HepG2 (cell line): ENCODE results near the gene MACROD2. TPM values are rescaled to one million over a fixed set of nuclear protein-coding genes. Genes with fewer than 3 reads are reported as not detected.
A peak's percentile ranks its signal among the peaks of the same experiment; 100 is the strongest.

Experiments used
- AKAP8 ChIP-seq: sonication (generic); formaldehyde crosslinking; IDR thresholded peaks from 2 replicates; pipeline ENCODE4 v1.5.1; 2020; ENCODE audit warnings: mild to moderate bottlenecking, missing genetic modification reagents
- ARNTL ChIP-seq: sonication (generic); formaldehyde crosslinking; IDR thresholded peaks from 2 replicates; pipeline ENCODE4 v1.4.0; 2020; ENCODE audit warnings: mild to moderate bottlenecking, missing genetic modification reagents
- CENPT ChIP-seq: sonication (generic); formaldehyde crosslinking; IDR thresholded peaks from 2 replicates; pipeline ENCODE4 v1.8.0; 2022; ENCODE audit warnings: low read depth, mild to moderate bottlenecking, moderate library complexity, missing genetic modification reagents
- FOXA3 ChIP-seq: IDR thresholded peaks from 2 replicates; pipeline ENCODE4 v1.6.1; 2016; ENCODE audit warnings: missing genetic modification reagents, missing compliant biosample characterization
- FOXK1 ChIP-seq: sonication (generic); formaldehyde crosslinking; IDR thresholded peaks from 2 replicates; pipeline ENCODE4 v1.4.0; 2020; ENCODE audit warnings: low read depth, missing genetic modification reagents, borderline replicate concordance
- FOXP1 ChIP-seq, 2 experiments: fragments of 450-650 bp in 1 of 2; IDR thresholded peaks; 2 replicates each; pipeline ENCODE4 v1.6.1; 2017 to 2018; ENCODE audit warnings: antibody characterized with exemption in 1 of 2
- GATAD2A ChIP-seq: IDR thresholded peaks from 2 replicates; pipeline ENCODE4 v1.6.1; 2016
- HNRNPUL1 ChIP-seq: fragments of 200-400 bp; formaldehyde crosslinking; IDR thresholded peaks from 2 replicates; pipeline ENCODE4 v1.6.1; 2017; ENCODE audit warnings: low read depth, mild to moderate bottlenecking, low read length, moderate library complexity
- KAT8 ChIP-seq: IDR thresholded peaks from 2 replicates; pipeline ENCODE4 v1.6.1; 2016; ENCODE audit warnings: missing genetic modification reagents, missing compliant biosample characterization
- MED1 ChIP-seq: sonication (generic); formaldehyde crosslinking; IDR thresholded peaks from 2 replicates; pipeline ENCODE4 v1.4.0; 2020; ENCODE audit warnings: missing genetic modification reagents
- SRF ChIP-seq: IDR thresholded peaks from 2 replicates; pipeline ENCODE4 v1.6.1; 2011; ENCODE audit warnings: mild to moderate bottlenecking, low read depth, low read length, moderate library complexity
- ZNF256 ChIP-seq: sonication (generic); formaldehyde crosslinking; conservative IDR thresholded peaks from 2 replicates; pipeline ENCODE4 v1.4.0; 2020; ENCODE audit warnings: missing genetic modification reagents
- ZNF562 ChIP-seq: sonication (generic); formaldehyde crosslinking; IDR thresholded peaks from 2 replicates; pipeline ENCODE4 v1.8.0; 2022; ENCODE audit warnings: missing genetic modification reagents, borderline replicate concordance
- ZNF644 ChIP-seq: IDR thresholded peaks from 2 replicates; pipeline ENCODE4 v1.6.1; 2016; ENCODE audit warnings: low read depth
- polyA plus RNA-seq, 8 experiments: library from polyadenylated mRNA; depleted of rRNA in 3 of 8; stranded (reverse) in 7 of 8; unstranded in 1 of 8; fragments of >200 nt; fragmentation: Illumina TruSeq in 4 of 8; extraction: Trizol in 4 of 8; gene quantifications; 2 replicates each; pipeline versions ENCODE4 v1.2.1 to v1.2.3, GENCODE V29; 2011 to 2016; ENCODE audit warnings: low read depth in 4 of 8, missing spikeins in 1 of 8, mixed read lengths in 1 of 8; ENCODE audit not compliant: insufficient read depth in 1 of 8
- total RNA-seq, 5 experiments: library from RNA; depleted of rRNA; stranded (reverse); fragments of >200 nt; fragmentation: Illumina TruSeq; extraction: Trizol; gene quantifications; 2 replicates each; pipeline ENCODE4 v1.2.3, GENCODE V29; 2016; ENCODE audit warnings: low read depth in 1 of 5
- TF ChIP-seq, protein P1 (sequence below): IDR thresholded peaks from 2 replicates; pipeline ENCODE4 v1.4.0; 2020; ENCODE audit warnings: mild to moderate bottlenecking, missing genetic modification reagents
- TF ChIP-seq, protein P2 (sequence below): sonication (generic); formaldehyde crosslinking; IDR thresholded peaks from 2 replicates; pipeline ENCODE4 v1.4.0; 2020; ENCODE audit warnings: missing genetic modification reagents
- TF ChIP-seq, protein P3 (sequence below): IDR thresholded peaks from 2 replicates; pipeline ENCODE4 v1.6.1; 2012; ENCODE audit warnings: inconsistent platforms
- TF ChIP-seq, protein P4 (sequence below): sonication (generic); formaldehyde crosslinking; IDR thresholded peaks from 2 replicates; pipeline ENCODE4 v1.8.1; 2022; ENCODE audit warnings: low read depth, mild to moderate bottlenecking, missing genetic modification reagents
- TF ChIP-seq, protein P5 (sequence below): sonication (generic); formaldehyde crosslinking; IDR thresholded peaks from 2 replicates; pipeline ENCODE4 v1.4.0; 2020; ENCODE audit warnings: mild to moderate bottlenecking, low read depth, missing genetic modification reagents

The MACROD2 gene
- total and polyA plus RNA-seq, 2 of the 13 experiments (the other 11 are each of a cell fraction or from before 2014, with no cell fraction given): 0.13 to 0.51 TPM

DNA sequence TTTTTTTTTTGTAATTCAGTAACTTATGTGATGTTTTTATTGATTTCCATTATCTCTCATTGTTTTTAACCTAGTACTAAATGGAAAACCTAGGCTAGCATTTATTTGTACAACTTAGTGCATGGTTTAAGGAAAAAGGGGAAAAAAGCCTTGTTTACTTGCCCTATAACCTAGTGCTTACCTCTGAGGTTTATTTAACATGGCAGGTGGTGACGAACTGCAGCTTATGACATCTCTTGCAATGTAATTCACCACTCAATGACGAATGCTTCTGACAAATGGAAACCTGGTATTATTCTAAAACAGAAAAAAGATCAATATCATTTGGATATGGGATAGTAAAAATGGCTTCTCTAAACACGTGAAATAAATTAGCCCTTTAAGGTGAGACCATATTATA, 960.7 kb downstream of the MACROD2 start (continued):
- TF ChIP-seq, protein P1, sequence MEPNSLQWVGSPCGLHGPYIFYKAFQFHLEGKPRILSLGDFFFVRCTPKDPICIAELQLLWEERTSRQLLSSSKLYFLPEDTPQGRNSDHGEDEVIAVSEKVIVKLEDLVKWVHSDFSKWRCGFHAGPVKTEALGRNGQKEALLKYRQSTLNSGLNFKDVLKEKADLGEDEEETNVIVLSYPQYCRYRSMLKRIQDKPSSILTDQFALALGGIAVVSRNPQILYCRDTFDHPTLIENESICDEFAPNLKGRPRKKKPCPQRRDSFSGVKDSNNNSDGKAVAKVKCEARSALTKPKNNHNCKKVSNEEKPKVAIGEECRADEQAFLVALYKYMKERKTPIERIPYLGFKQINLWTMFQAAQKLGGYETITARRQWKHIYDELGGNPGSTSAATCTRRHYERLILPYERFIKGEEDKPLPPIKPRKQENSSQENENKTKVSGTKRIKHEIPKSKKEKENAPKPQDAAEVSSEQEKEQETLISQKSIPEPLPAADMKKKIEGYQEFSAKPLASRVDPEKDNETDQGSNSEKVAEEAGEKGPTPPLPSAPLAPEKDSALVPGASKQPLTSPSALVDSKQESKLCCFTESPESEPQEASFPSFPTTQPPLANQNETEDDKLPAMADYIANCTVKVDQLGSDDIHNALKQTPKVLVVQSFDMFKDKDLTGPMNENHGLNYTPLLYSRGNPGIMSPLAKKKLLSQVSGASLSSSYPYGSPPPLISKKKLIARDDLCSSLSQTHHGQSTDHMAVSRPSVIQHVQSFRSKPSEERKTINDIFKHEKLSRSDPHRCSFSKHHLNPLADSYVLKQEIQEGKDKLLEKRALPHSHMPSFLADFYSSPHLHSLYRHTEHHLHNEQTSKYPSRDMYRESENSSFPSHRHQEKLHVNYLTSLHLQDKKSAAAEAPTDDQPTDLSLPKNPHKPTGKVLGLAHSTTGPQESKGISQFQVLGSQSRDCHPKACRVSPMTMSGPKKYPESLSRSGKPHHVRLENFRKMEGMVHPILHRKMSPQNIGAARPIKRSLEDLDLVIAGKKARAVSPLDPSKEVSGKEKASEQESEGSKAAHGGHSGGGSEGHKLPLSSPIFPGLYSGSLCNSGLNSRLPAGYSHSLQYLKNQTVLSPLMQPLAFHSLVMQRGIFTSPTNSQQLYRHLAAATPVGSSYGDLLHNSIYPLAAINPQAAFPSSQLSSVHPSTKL: peak; percentile 55; the same call in 1 of the 2 replicates
- TF ChIP-seq GATAD2A (CRISPR knock-in tag) (peak; percentile 70), ZNF256 (CRISPR knock-in tag) (no peak), SRF (no peak), MED1 (CRISPR knock-in tag) (peak; percentile 56), FOXA3 (CRISPR knock-in tag) (peak; percentile 94), KAT8 (CRISPR knock-in tag) (peak; percentile 21; the same call in 1 of the 2 replicates), FOXK1 (CRISPR knock-in tag) (peak; percentile 45; the same call in 1 of the 2 replicates), ARNTL (CRISPR knock-in tag) (no peak), AKAP8 (CRISPR knock-in tag) (no peak), ZNF644 (CRISPR knock-in tag) (peak; percentile 57; the same call in 1 of the 2 replicates), ZNF562 (CRISPR knock-in tag) (no peak), FOXP1 (IDR thresholded peaks at IDR 0.05) (no peak), FOXP1 (CRISPR knock-in tag; IDR thresholded peaks at IDR 0.05) (peak; percentile 74), HNRNPUL1 (no peak), CENPT (CRISPR knock-in tag) (no peak)
- TF ChIP-seq, protein P2, sequence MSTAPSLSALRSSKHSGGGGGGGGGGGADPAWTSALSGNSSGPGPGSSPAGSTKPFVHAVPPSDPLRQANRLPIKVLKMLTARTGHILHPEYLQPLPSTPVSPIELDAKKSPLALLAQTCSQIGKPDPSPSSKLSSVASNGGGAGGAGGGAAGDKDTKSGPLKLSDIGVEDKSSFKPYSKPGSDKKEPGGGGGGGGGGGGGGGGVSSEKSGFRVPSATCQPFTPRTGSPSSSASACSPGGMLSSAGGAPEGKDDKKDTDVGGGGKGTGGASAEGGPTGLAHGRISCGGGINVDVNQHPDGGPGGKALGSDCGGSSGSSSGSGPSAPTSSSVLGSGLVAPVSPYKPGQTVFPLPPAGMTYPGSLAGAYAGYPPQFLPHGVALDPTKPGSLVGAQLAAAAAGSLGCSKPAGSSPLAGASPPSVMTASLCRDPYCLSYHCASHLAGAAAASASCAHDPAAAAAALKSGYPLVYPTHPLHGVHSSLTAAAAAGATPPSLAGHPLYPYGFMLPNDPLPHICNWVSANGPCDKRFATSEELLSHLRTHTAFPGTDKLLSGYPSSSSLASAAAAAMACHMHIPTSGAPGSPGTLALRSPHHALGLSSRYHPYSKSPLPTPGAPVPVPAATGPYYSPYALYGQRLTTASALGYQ (CRISPR knock-in tag): 0 out of 2 replicates have a peak, but pooled peaks have one; percentile 36
- TF ChIP-seq, protein P3, sequence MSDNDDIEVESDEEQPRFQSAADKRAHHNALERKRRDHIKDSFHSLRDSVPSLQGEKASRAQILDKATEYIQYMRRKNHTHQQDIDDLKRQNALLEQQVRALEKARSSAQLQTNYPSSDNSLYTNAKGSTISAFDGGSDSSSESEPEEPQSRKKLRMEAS: no peak
- TF ChIP-seq, protein P4, sequence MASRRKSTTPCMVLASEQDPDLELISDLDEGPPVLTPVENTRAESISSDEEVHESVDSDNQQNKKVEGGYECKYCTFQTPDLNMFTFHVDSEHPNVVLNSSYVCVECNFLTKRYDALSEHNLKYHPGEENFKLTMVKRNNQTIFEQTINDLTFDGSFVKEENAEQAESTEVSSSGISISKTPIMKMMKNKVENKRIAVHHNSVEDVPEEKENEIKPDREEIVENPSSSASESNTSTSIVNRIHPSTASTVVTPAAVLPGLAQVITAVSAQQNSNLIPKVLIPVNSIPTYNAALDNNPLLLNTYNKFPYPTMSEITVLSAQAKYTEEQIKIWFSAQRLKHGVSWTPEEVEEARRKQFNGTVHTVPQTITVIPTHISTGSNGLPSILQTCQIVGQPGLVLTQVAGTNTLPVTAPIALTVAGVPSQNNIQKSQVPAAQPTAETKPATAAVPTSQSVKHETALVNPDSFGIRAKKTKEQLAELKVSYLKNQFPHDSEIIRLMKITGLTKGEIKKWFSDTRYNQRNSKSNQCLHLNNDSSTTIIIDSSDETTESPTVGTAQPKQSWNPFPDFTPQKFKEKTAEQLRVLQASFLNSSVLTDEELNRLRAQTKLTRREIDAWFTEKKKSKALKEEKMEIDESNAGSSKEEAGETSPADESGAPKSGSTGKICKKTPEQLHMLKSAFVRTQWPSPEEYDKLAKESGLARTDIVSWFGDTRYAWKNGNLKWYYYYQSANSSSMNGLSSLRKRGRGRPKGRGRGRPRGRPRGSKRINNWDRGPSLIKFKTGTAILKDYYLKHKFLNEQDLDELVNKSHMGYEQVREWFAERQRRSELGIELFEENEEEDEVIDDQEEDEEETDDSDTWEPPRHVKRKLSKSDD (CRISPR knock-in tag): 0 out of 2 replicates have a peak, but pooled peaks have one; percentile 41
- TF ChIP-seq, protein P5, sequence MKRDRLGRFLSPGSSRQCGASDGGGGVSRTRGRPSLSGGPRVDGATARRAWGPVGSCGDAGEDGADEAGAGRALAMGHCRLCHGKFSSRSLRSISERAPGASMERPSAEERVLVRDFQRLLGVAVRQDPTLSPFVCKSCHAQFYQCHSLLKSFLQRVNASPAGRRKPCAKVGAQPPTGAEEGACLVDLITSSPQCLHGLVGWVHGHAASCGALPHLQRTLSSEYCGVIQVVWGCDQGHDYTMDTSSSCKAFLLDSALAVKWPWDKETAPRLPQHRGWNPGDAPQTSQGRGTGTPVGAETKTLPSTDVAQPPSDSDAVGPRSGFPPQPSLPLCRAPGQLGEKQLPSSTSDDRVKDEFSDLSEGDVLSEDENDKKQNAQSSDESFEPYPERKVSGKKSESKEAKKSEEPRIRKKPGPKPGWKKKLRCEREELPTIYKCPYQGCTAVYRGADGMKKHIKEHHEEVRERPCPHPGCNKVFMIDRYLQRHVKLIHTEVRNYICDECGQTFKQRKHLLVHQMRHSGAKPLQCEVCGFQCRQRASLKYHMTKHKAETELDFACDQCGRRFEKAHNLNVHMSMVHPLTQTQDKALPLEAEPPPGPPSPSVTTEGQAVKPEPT (CRISPR knock-in tag): no peak
